SK-N-MC (cell line): ENCODE data around the gene TECPR2.
"Not testable (repeated sequence)": the region's sequence is repeated elsewhere in the genome, so short reads cannot be mapped to it uniquely, and the experiment has no call there.

Experiments used
- DNase-seq: peaks from one replicate; pipeline ENCODE4 v3.0.0-alpha.2; 2011; ENCODE audit warnings: low read depth, low spot score
- H3K27ac ChIP-seq: fragments of 200-600 bp; sonication (generic); 2 replicates; pipeline ENCODE4 v1.5.1; 2016; ENCODE audit warnings: mixed run types
- H3K36me3 ChIP-seq: fragments of 200-600 bp; sonication (generic); 2 replicates; pipeline ENCODE4 v1.6.1; 2017; ENCODE audit warnings: antibody characterized with exemption, low read length, mixed read lengths; ENCODE audit not compliant: insufficient read depth
- H3K4me3 ChIP-seq: fragments of 200-600 bp; sonication (generic); 2 replicates; pipeline ENCODE4 v1.5.1; 2016
- H3K9ac ChIP-seq: fragments of 200-600 bp; sonication (generic); 2 replicates; pipeline ENCODE4 v1.8.0; 2017; ENCODE audit warnings: mixed run types, mixed read lengths; ENCODE audit not compliant: insufficient read length
- H3K9me3 ChIP-seq: fragments of 200-600 bp; sonication (generic); 2 replicates; pipeline ENCODE4 v1.6.1; 2017; ENCODE audit warnings: low read depth, mild to moderate bottlenecking, antibody characterized with exemption, low read length, moderate library complexity, mixed read lengths
- EZH2 ChIP-seq: fragments of 200-600 bp; sonication (generic); IDR thresholded peaks from one replicate; pipeline ENCODE4 v1.6.1; 2017; ENCODE audit warnings: antibody characterized with exemption
- FOXP2 ChIP-seq: optimal IDR thresholded peaks from 2 replicates; pipeline ENCODE3; 2011; ENCODE audit warnings: mild to moderate bottlenecking, moderate library complexity; ENCODE audit not compliant: insufficient read depth; ENCODE audit errors: extremely low read length, control extremely low read depth
- POLR2AphosphoS5 ChIP-seq: IDR thresholded peaks from 2 replicates; pipeline ENCODE4 v1.6.1; 2012; ENCODE audit warnings: mild to moderate bottlenecking, low read depth, low read length, borderline replicate concordance

The TECPR2 gene

GRCh38 chr14:102544046-102544746 lies 181.5 kb downstream of the TECPR2 start:
- Histone ChIP-seq H3K36me3 (no peaks in the 10 kb centered on the region), H3K9me3 (no peaks in the 10 kb centered on the region), H3K4me3 (no peak overlapping the region), H3K9ac (no peak overlapping the region), H3K27ac (peak overlapping the region; percentile 99)
- DNase-seq, result no peak
- TF ChIP-seq POLR2AphosphoS5 (no peak), EZH2 (no peak), FOXP2 (no peak)

- no peak for TF ChIP-seq EZH2
- TF ChIP-seq FOXP2, result no peak
- no peak for TF ChIP-seq POLR2AphosphoS5
- H3K9me3 ChIP-seq, result no peaks in the 10 kb centered on the region
- H3K27ac ChIP-seq, result peak overlapping the region; percentile 99
- peak overlapping the region; percentile 85 for H3K9ac ChIP-seq
- DNase-seq, result no peak
- H3K4me3 ChIP-seq, result peak overlapping the region; percentile 74
- no peaks in the 10 kb centered on the region for H3K36me3 ChIP-seq
These were observed 182.2 kb downstream of the TECPR2 start for GRCh38 chr14:102544747-102545460.

GRCh38 chr14:102545461-102546265 lies 182.9 kb downstream of the TECPR2 start:
- DNase-seq, result peak; percentile 88

GRCh38 chr14:102548616-102549240 lies 186.0 kb downstream of the TECPR2 start:
- no peaks in the 10 kb centered on the region; the same call in 1 of the 2 replicates for H3K36me3 ChIP-seq
- H3K9ac ChIP-seq, result peak overlapping the region; percentile 17
- H3K9me3 ChIP-seq, result no peaks in the 10 kb centered on the region
- peak overlapping the region; percentile 69 for H3K4me3 ChIP-seq
- TF ChIP-seq EZH2 (no peak), POLR2AphosphoS5 (no peak), FOXP2 (peak; percentile 86)
- H3K27ac ChIP-seq, result peak overlapping the region; percentile 99
- peak; percentile 88 for DNase-seq

More at GRCh38 chr14:102545461-102546265, 182.9 kb downstream of the TECPR2 start:
- Histone ChIP-seq H3K9ac (peak overlapping the region; percentile 85), H3K4me3 (peak overlapping the region; percentile 74), H3K9me3 (no peaks in the 10 kb centered on the region), H3K27ac (peak overlapping the region; percentile 99), H3K36me3 (no peaks in the 10 kb centered on the region)
- TF ChIP-seq FOXP2, result peak; percentile 94
- no peak for TF ChIP-seq EZH2
- TF ChIP-seq POLR2AphosphoS5, result peak; percentile 83

- DNase-seq, H3K9ac ChIP-seq, H3K4me3 ChIP-seq, H3K36me3 ChIP-seq, H3K9me3 ChIP-seq: not testable (repeated sequence)
- peak overlapping the region; percentile 36; the same call in 1 of the 2 replicates for H3K27ac ChIP-seq
These were observed 188.2 kb downstream of the TECPR2 start for GRCh38 chr14:102550927-102551401.
